ENCODE results near the gene KCNAB2.

Gene KCNAB2

GRCh38 chr1:6051423-6051822, 5.7 kb downstream of the KCNAB2 start:
- peaks cover 8% of the 10 kb centered on the region; the same call in 1 of the 2 replicates for H4K20me1 ChIP-seq (ENCODE audit: insufficient read depth)
- no peaks in the 10 kb centered on the region for H3K36me3 ChIP-seq (ENCODE audit: insufficient read depth)
- no peaks in the 10 kb centered on the region for H3K79me2 ChIP-seq (ENCODE audit: insufficient read depth, low read depth)
- H3K9ac ChIP-seq: no peak overlapping the region
- no peak overlapping the region for H3K27ac ChIP-seq
- H3K27me3 ChIP-seq (ENCODE audit: insufficient read depth, low read depth): no peaks in the 10 kb centered on the region
- no peak overlapping the region for H3K4me2 ChIP-seq
- no peak for TF ChIP-seq CTCF (conservative IDR thresholded peaks at IDR 0.05; ENCODE audit: low read depth, low read length)
- no peak overlapping the region for H3K4me3 ChIP-seq (IDR thresholded peaks at IDR 0.05; ENCODE audit: insufficient read depth, low read depth, low read length)
- no peak overlapping the region for H2AFZ ChIP-seq (ENCODE audit: low read depth)
- H3K4me1 ChIP-seq (ENCODE audit: low read depth, poor library complexity, severe bottlenecking): no peaks in the 10 kb centered on the region

- no peak overlapping the region for H3K27ac ChIP-seq
- peaks cover 8% of the 10 kb centered on the region; the same call in 1 of the 2 replicates for H4K20me1 ChIP-seq (ENCODE audit: insufficient read depth)
Observed at GRCh38 chr1:6052543-6053205, 7.0 kb downstream of the KCNAB2 start.

GRCh38 chr1:6053206-6053546, 7.5 kb downstream of the KCNAB2 start:
- Histone ChIP-seq H3K36me3 (ENCODE audit: insufficient read depth) (no peaks in the 10 kb centered on the region), H3K4me2 (no peak overlapping the region), H3K4me1 (ENCODE audit: low read depth, poor library complexity, severe bottlenecking) (no peaks in the 10 kb centered on the region), H2AFZ (ENCODE audit: low read depth) (no peak overlapping the region), H3K4me3 (IDR thresholded peaks at IDR 0.05; ENCODE audit: insufficient read depth, low read depth, low read length) (no peak overlapping the region), H3K79me2 (ENCODE audit: insufficient read depth, low read depth) (no peaks in the 10 kb centered on the region), H3K9ac (no peak overlapping the region), H3K27ac (no peak overlapping the region), H4K20me1 (ENCODE audit: insufficient read depth) (peaks cover 8% of the 10 kb centered on the region; the same call in 1 of the 2 replicates), H3K27me3 (ENCODE audit: insufficient read depth, low read depth) (no peaks in the 10 kb centered on the region)
- peak; percentile 32 for TF ChIP-seq CTCF (conservative IDR thresholded peaks at IDR 0.05; ENCODE audit: low read depth, low read length)

More at GRCh38 chr1:6052543-6053205, 7.0 kb downstream of the KCNAB2 start:
- Histone ChIP-seq H3K79me2 (ENCODE audit: insufficient read depth, low read depth) (no peaks in the 10 kb centered on the region), H3K4me2 (no peak overlapping the region), H3K36me3 (ENCODE audit: insufficient read depth) (no peaks in the 10 kb centered on the region), H3K27me3 (ENCODE audit: insufficient read depth, low read depth) (no peaks in the 10 kb centered on the region), H3K9ac (no peak overlapping the region), H3K4me1 (ENCODE audit: low read depth, poor library complexity, severe bottlenecking) (no peaks in the 10 kb centered on the region), H3K4me3 (IDR thresholded peaks at IDR 0.05; ENCODE audit: insufficient read depth, low read depth, low read length) (no peak overlapping the region), H2AFZ (ENCODE audit: low read depth) (no peak overlapping the region)
- TF ChIP-seq CTCF (conservative IDR thresholded peaks at IDR 0.05; ENCODE audit: low read depth, low read length): peak; percentile 75

GRCh38 chr1:6054596-6054995, 8.9 kb downstream of the KCNAB2 start:
- Histone ChIP-seq H3K9ac (no peak overlapping the region), H3K27me3 (ENCODE audit: insufficient read depth, low read depth) (no peaks in the 10 kb centered on the region), H2AFZ (ENCODE audit: low read depth) (no peak overlapping the region), H4K20me1 (ENCODE audit: insufficient read depth) (peaks cover 8% of the 10 kb centered on the region; the same call in 1 of the 2 replicates), H3K4me3 (IDR thresholded peaks at IDR 0.05; ENCODE audit: insufficient read depth, low read depth, low read length) (no peak overlapping the region), H3K36me3 (ENCODE audit: insufficient read depth) (no peaks in the 10 kb centered on the region), H3K27ac (no peak overlapping the region), H3K4me2 (no peak overlapping the region), H3K4me1 (ENCODE audit: low read depth, poor library complexity, severe bottlenecking) (no peaks in the 10 kb centered on the region), H3K79me2 (ENCODE audit: insufficient read depth, low read depth) (no peaks in the 10 kb centered on the region)
- TF ChIP-seq CTCF (conservative IDR thresholded peaks at IDR 0.05; ENCODE audit: low read depth, low read length): no peak

All from KMS-11 (cell line).